Activated CD4-positive, alpha-beta T cell treated with anti-CD3 and anti-CD28 coated beads, Interleukin-2, Interleukin-4, amounts not matched to agents 100 ng/mL and 50 ng/mL, durations not matched to agents 16 hours and 8 hours (primary cell): ENCODE data around the gene SERPINF2.
"Not testable (repeated sequence)": the region's sequence is repeated elsewhere in the genome, so short reads cannot be mapped to it uniquely, and the experiment has no call there.

ENCODE experiments used
- DNase-seq: peaks from one replicate; pipeline ENCODE4 v3.0.0-alpha.2; 2020; ENCODE audit warnings: low spot score

Gene SERPINF2

DNA sequence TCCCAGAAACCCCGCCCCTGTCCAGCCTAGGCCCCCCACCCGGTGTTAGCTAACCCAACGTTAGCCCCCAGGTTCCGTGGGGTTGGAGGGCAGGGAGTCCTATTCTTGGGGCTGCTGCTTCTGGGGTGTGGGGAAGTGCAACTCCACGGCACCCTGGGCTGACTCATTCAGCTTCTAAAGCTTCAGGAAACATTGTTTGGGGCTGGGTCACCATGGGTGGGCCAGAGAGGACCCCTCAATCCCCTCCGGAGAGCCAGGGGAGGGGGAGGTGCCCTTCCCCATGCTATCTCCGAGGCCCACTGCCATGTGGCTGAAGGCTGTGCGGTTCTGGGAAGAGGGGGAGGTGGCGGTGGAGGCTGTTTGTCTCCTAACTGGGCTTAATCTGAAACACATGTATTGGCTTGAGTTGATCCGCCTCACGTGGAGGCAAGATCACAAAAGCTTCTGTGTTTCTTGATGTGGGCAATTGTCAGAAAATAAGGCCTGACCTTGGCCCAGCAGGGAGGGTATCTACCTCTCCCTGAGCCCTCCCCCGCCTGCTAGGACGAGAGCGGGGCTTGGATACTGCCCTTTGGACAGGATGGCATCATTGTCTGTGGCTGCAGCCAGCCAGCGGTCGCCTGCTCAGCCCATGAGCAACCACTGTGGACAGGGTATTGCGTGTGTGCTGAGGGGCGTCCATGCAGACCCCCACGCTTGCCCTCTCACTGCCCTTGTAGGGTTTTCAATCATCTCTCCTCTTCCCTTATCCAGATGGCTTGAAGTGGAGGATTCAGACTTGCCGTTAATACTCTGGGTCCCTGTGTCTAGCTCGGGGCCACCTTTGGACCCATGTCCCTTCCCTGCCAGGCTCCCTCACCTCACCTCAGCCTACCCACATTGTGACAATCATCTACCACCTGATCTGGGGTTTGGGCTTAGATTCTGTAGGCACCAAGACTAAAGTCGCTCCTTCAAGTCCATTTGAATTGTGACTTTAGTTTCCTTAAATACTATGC lies 20.5 kb downstream of the SERPINF2 start:
- no peak for DNase-seq

DNA sequence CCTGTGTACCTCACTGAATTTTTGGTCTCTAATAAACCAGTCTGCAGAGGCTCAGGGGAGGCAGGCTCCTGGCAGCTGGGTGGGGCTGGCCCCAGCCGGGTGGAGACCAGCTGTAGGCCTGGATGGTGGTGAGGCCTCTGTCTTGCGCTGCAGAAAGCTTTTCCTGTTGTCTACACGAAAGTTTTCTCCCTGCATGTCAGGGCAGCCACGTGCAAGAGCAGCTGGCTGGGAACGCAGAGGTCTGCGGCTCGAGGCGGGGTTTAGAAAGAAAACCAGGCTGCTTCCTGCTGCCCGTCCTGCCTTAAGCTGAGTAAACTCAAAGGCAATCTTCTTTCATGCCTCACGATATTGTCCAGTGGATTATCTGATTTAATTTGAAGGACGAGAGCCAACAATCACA lies 21.6 kb downstream of the SERPINF2 start:
- DNase-seq = peak; percentile 28

DNA sequence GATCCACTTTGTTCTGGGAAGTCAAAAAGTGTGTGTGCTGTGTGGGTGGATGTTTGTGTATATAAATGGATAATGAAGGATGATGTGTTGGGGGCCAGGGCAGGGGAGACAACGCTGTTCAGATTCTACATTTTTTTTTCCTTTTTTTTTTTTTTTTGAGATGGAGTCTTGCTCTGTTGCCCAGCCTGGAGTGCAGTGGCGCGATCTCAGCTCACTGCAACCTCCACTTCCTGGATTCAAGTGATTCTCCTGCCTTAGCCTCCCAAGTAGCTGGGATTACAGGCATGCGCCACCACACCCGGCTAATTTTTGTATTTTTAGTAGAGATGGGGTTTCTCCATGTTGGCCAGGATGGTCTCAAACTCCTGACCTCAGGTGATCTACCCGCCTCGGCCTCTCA lies 22.0 kb downstream of the SERPINF2 start:
- DNase-seq = not testable (repeated sequence)

DNA sequence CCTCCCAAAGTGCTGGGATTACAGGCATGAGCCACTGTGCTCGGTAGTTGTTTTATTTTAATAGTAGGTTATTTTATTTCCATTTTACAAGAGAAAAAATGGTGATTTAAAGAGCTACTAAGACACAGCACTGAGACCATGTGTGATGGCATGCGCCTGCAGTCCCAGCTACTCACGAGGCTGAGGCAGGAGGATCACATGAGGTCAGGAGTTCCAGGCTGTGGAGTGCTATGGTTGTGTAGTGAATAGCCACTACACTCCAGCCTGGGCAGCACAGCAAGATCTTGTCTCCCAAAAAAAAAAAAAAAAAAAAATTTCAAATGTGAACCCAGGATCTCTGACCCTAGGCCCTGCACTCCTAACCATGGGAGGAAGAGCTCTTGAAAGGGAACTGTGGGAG lies 22.9 kb downstream of the SERPINF2 start:
- DNase-seq = no peak

DNA sequence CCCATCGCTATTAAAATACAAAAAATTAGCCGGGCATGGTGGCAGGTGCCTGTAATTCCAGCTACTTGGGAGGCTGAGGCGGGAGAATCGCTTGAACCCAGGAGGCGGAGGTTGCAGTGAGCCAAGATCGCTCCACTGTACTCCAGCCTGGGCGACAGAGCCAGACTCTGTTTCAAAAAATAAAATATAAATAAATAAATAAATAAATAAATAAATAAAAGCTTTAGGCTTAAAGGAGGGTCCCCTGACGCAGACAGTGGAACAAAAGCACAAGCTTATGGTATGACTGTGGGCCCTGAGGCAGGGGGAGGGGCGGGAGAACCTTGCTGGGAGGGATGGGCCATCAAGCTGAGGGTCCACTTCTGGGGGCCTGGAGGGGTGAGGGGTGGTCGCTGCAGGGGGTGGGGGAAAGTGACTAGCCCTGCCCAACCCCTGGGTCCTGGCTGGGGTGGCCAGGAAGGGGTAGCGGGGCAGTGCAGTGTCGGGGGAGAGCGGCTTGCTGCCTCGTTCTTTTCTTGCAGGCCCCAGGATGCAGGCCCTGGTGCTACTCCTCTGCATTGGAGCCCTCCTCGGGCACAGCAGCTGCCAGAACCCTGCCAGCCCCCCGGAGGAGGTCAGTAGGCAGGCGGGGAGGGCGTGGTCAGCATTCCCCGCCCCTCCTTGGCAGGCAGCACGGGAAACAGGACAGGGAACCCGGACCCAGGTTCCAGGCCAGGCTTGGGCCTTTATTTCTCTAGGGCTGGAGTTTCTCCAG lies 23.9 kb downstream of the SERPINF2 start:
- no peak for DNase-seq

DNA sequence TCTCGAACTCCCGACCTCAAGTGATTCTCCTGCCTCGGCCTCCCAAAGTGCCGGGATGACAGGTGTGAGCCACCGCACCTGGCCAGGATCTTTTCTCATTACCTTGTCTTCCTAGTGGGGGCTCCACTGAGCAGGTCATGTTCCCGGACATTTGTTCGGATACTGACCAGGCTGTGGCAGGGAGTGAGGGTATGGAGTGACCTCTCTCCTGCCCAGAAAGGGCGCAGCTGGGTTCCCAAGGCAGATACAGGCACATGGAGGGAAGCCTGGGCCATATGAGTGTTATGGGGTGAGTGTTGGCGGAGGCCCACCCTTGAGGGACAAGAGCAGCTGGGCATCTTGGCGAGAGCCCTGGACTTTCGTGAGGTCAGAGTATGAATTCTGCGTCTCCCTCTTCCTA lies 24.7 kb downstream of the SERPINF2 start:
- DNase-seq = no peak

DNA sequence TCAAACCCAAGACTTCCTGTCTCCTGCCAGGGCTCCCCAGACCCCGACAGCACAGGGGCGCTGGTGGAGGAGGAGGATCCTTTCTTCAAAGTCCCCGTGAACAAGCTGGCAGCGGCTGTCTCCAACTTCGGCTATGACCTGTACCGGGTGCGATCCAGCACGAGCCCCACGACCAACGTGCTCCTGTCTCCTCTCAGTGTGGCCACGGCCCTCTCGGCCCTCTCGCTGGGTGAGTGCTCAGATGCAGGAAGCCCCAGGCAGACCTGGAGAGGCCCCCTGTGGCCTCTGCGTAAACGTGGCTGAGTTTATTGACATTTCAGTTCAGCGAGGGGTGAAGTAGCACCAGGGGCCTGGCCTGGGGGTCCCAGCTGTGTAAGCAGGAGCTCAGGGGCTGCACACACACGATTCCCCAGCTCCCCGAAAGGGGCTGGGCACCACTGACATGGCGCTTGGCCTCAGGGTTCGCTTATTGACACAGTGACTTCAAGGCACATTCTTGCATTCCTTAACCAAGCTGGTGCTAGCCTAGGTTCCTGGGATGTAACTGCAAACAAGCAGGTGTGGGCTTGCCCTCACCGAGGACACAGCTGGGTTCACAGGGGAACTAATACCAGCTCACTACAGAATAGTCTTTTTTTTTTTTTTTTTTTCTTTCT lies 27.3 kb downstream of the SERPINF2 start:
- no peak for DNase-seq

DNA sequence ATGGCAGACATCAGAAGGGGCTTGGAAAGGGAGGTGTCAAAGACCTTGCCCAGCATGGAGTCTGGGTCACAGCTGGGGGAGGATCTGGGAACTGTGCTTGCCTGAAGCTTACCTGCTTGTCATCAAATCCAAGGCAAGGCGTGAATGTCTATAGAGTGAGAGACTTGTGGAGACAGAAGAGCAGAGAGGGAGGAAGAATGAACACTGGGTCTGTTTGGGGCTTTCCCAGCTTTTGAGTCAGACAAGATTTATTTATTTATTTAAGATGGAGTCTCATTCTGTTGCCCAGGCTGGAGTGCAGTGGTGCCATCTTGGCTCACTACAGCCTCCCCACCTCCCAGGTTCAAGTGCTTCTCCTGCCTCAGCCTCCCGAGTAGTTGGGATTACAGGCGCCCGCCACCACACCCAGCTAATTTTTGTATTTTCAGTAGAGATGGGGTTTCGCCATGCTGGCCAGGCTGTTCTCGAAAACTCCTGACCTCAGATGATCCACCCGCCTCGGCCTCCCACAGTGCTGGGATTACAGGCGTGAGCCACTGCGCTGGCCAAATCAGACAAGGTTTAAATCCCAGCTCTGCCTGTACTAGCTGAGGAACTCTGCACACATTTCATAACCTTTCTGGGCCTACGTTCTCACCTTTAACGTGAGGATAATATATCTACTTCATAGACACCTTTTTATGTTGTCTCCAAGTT lies 30.5 kb downstream of the SERPINF2 start:
- DNase-seq = peak; percentile 8

DNA sequence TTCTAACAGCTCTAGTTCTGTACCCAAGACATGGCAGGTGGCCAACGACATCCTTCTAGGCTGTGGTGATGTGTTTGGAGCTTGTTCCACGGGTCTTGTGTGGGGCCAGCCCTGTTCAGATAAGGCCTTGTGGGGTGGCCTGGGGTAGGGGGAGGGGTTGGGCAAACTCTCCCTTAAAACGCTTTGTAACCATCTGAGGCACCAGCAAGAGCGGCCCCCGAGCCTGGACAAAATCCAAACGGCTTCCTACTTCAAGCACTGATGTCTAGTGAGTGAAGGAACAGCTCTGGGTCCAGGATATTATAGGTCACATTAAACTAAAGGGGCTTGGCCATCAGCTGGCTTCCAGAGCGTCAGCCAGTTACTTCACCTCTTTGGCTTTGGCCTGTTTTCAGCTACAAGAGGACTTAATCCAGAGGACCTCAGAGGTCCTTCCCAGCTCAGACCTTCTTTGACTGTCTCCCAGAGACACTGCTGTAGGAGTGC lies 31.1 kb downstream of the SERPINF2 start:
- DNase-seq = no peak

DNA sequence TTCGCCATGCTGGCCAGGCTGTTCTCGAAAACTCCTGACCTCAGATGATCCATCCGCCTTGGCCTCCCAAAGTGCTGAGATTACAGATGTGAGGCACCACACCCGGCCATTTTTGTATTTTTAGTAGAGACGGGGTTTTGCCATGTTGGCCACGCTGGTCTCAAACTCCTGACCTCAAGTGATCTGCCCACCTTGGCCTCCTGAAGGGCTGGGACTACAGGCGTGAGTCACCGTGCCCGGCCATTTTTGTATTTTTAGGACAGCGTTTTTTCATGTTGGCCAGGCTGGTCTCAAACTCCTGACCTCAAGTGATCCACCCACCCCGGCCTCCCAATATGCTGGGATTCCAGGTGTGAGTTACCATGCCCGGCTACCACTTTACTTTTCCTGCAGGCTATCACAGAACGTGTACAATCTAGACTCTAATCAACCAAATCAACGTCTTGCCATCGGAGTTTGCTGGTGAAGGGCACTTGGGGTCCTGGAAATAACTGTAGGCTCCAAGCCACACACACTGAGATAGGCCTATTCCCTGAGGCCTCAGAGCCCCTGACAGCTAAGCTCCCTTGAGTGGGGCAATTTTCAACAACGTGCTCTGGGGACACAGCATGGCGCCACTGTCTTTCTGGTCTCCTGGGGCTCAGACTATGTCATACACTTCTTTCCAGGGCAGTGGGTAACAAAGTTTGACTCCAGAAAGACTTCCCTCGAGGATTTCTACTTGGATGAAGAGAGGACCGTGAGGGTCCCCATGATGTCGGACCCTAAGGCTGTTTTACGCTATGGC lies 31.9 kb downstream of the SERPINF2 start:
- no peak for DNase-seq

DNA sequence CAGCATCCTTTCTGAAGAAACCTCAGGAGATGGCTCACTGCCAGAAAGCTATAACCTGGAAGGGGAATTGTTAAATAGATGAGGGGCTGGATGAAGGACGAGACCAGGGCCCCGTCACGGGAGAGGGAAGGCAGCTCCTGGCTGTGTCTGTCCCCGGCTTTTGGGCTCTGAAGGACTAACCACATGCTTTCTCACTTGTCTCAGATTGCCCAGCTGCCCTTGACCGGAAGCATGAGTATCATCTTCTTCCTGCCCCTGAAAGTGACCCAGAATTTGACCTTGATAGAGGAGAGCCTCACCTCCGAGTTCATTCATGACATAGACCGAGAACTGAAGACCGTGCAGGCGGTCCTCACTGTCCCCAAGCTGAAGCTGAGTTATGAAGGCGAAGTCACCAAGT lies 33.7 kb downstream of the SERPINF2 start:
- DNase-seq = no peak

DNA sequence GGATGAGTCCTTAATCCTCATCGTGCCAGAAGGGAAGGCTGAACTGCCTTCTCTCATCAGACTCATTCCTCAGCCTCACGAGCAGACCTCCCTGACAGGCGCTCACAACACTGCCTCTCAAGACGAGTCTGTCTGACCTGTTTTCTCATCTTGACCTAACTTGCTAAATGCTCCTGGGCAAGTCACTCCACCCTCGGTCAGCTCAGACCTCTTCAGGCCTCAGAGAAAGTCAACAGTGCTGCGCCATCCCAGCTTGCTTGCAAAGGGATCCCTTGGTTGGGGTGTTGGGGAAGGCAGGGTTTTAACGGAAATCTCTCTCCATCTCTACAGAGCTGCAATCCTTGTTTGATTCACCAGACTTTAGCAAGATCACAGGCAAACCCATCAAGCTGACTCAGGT lies 34.2 kb downstream of the SERPINF2 start:
- DNase-seq = no peak

DNA sequence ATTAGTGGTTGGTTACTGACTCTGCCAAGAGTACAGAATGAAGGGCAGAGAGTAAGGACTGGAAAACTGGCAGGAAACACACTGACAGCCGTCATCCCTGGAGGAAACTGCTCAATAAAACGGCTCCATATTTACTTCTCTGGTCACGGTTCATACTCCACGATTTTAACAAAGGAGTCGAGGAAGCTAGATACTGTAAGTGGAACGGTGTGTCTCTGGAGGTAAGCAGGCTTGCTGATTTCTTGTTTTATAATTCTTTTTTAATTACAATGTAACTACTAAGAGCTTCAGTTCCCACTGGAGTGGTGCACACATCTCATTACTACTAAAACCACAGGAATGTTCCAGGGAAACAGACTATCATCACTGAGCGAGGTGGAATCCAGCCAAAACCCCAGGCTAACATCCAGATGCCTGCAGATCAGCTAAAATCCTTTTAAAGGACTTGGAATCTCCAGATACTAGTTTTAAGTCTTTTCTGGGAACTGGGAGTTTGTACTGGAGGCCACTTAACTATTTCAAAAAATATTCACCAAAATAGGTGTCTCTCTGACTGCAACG lies 37.0 kb downstream of the SERPINF2 start:
- DNase-seq = no peak

DNA sequence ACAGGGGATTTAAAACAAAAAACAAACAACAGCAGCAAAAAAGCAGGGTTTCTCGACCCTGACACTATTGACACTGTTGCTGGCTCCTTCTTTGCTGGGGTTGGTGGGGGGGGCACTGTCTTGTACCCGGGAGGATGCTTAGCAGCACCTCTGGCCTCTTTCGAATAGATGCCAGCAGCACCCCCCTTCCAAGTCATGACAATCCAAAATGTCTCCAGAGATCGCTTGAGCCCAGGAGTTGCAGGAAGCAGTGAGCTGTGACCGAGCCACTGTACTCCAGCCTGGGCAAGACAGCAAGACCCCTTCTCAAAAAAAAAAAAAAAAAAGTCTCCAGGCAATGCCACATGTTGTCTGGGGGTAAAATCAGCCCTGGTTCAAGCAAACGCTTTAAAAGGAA lies 39.5 kb downstream of the SERPINF2 start:
- no peak for DNase-seq

DNA sequence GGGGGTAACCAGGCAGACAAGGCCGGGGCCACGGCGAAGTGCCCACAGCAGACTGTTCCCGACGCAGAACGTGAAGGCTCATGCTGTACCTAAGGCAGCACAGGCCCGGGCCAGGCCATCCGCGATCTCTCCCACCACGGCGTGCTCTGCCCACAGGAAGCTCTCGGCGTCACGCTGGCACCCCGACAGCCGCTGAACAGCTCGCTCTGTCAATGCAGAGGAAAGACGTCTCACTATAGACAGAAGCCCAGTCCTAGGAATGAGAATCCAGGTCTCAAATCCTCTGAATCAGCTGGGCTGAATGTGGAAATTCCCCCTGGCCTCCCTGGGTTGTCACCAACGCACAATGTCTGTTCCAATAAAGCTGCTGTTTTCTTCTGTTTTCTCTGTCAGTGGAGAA lies 40.6 kb downstream of the SERPINF2 start:
- no peak for DNase-seq

DNA sequence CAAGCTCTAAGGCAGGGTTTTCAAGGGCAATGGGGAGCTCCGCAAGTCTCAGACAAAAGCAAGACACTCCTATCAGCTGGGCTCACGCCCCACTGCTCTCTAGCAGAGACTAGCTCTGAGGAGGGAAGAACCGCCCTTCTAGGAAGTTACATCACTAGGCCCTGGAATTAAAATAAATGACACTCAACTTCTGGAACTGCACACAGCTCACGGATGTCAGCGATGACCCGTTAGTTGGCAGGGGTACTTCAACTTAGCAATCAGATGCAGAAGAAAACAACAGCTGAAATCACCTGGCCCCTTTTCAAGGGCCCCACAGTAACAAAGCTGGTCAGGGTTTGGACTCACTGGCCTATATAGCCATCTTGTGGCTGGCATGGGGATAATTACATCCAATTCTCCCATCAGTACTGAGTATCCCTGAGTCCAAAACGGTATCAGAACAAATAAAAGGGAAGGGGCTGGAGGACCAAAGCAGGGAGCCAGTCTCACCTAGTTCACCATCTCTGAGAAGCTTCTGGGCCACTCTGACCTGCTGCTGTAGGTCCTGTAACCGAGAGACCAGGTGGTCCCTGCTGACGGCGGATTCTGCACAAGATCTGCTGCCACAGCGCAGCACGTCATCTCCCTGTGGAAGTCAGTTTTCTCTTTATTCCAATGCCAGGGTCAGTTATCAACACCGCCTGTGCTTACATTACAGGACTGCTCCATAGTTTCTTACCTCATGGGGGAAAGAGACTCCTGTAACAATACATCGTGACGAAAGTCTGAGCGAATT lies 41.4 kb downstream of the SERPINF2 start:
- DNase-seq = no peak

DNA sequence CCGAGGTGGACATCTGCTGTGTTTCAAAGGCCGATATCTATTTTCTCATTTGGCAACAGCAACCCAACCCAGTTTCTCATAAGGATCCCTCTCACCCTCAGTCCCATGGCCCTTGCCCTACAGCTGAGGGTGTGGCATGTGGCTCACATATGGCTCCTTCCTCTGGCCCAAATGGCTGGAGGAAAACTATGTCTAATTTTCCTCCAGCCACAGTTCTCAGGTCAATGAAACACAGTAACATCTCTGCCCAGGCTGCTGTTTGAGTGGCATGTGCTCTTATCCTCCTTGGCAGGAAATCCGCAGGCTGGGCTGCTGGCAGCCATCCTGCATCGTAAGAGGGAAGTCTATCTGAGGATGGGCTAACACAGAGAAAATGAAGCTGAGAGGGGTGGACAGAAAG lies 43.3 kb downstream of the SERPINF2 start:
- DNase-seq = no peak

DNA sequence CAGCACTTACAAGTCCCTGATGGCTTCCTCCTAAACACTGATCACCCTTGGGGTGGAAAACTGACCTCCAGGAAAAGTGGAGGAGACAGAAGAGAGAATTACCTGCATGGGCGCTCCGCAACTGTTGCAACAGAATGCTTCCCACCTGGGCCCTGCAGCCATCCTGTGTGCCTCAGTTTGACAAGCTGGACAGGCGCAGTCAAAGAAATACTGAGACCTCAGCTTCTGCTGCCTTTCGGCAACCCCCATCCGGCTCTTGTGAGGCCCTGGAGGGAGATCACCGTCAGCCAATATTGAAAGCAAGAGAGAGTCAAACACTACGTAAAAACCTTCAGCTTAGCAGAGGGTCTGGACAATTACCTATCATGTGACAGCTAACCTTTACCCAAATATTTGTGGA lies 44.0 kb downstream of the SERPINF2 start:
- no peak for DNase-seq

DNA sequence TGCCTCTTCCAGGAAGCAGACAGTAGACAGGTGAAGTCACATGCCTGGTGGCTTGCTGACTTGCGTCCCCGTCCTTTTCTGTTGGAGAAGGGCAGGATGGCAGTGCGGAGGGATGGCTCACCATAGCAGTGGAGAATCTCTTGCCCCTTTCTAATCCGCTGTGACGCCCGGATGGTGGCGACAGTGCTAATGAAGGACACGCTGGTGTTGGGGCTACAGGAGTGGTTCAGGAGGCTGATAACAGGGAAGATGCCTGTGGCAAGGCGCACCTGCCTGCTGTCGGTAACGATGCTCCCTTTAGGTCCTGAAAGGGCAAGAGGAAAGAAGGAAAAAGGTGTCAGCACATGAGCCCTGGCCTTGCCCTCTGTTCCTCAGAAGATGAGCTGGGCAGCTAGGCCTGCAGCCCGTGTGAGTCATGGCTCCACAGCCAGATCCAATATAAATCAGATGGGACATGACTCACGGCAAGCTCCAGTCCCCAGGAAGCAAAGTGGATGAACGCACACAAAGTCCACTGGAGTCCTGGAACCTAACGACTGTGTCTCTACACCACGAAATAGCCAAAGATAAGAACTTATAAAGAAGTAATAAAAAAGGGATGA lies 44.7 kb downstream of the SERPINF2 start:
- DNase-seq = no peak

DNA sequence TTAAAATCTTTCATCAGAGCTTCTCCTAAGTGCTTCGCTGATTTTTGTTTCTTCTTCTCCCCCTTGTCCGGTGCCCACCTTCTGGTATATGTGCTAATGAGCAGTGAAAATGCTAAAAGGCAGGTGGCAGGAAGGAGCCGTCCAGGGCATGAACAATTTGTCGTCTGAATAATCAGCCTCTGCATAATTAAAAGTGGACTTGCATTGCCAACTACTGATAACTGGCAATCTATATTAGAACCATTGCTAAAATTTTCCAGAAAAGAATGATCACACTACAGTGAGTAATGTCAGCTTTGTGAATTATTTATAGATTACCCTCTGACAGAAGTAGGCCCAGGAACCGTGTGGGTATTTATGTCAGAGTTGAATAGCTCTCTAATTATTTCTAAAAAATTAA lies 47.3 kb downstream of the SERPINF2 start:
- no peak for DNase-seq
